SK-N-SH treated with all-trans-retinoic acid at 6 μM for 48 hours (cell line): ENCODE data around the gene ALK.

Source experiments
- CSDC2 ChIP-seq: fragments of 250-450 bp; sonication (Bioruptor Pico); IDR thresholded peaks from 2 replicates; pipeline ENCODE4 v1.5.0; 2020; ENCODE audit warnings: mild to moderate bottlenecking, moderate library complexity
- CSRNP3 ChIP-seq: fragments of 250-450 bp; sonication (Bioruptor Pico); IDR thresholded peaks from 2 replicates; pipeline ENCODE4 v1.5.1; 2021; ENCODE audit warnings: mild to moderate bottlenecking, moderate library complexity
- GLIS3 ChIP-seq: fragments of 250-450 bp; sonication (Bioruptor Pico); IDR thresholded peaks from 2 replicates; pipeline ENCODE4 v1.5.0; 2020; ENCODE audit warnings: mild to moderate bottlenecking, moderate library complexity
- ISL1 ChIP-seq: fragments of 250-450 bp; sonication (Bioruptor Pico); IDR thresholded peaks from 2 replicates; pipeline ENCODE4 v2.1.2; 2022; ENCODE audit warnings: mild to moderate bottlenecking, moderate library complexity
- POU6F1 ChIP-seq: fragments of 250-450 bp; sonication (Bioruptor Pico); IDR thresholded peaks from 2 replicates; pipeline ENCODE4 v1.8.0; 2021; ENCODE audit warnings: low read depth, mild to moderate bottlenecking, moderate library complexity, borderline replicate concordance
- RARB ChIP-seq: fragments of 250-450 bp; sonication (Bioruptor Pico); IDR thresholded peaks from 2 replicates; pipeline ENCODE4 v1.8.0; 2021; ENCODE audit warnings: mild to moderate bottlenecking, moderate library complexity
- SNAI2 ChIP-seq: fragments of 250-450 bp; sonication (Bioruptor Pico); IDR thresholded peaks from 2 replicates; pipeline ENCODE4 v1.5.0; 2020; ENCODE audit warnings: mild to moderate bottlenecking, moderate library complexity
- ZC3H10 ChIP-seq: fragments of 250-450 bp; sonication (Bioruptor Pico); IDR thresholded peaks from 2 replicates; pipeline ENCODE4 v1.5.1; 2021; ENCODE audit warnings: mild to moderate bottlenecking, moderate library complexity
- ZFP30 ChIP-seq: fragments of 450-650 bp; formaldehyde crosslinking; IDR thresholded peaks from 2 replicates; pipeline ENCODE4 v1.5.0; 2022; ENCODE audit warnings: mild to moderate bottlenecking, moderate library complexity
- ZNF565 ChIP-seq: fragments of 450-650 bp; formaldehyde crosslinking; conservative IDR thresholded peaks from 2 replicates; pipeline ENCODE4 v1.5.0; 2020; ENCODE audit warnings: low read depth, mild to moderate bottlenecking, moderate library complexity
- ZNF70 ChIP-seq: fragments of 450-650 bp; formaldehyde crosslinking; IDR thresholded peaks from 2 replicates; pipeline ENCODE4 v1.5.0; 2020; ENCODE audit warnings: mild to moderate bottlenecking, moderate library complexity

GRCh38 chr2:29475499-29475898 is 445.9 kb downstream of the ALK start:
- TF ChIP-seq POU6F1 (CRISPR knock-in tag) (no peak), ZNF565 (CRISPR knock-in tag) (no peak), ZC3H10 (CRISPR knock-in tag) (no peak), RARB (CRISPR knock-in tag) (no peak), ZNF70 (no peak), GLIS3 (CRISPR knock-in tag) (no peak), CSRNP3 (no peak), ISL1 (CRISPR knock-in tag) (no peak), CSDC2 (CRISPR knock-in tag) (no peak), SNAI2 (no peak), ZFP30 (CRISPR knock-in tag) (no peak)
